Activated naive CD8-positive, alpha-beta T cell treated with anti-CD3 and anti-CD28 coated beads for 36 hours (primary cell): ENCODE results near the gene SLC6A7. TPM values are rescaled to one million over a fixed set of nuclear protein-coding genes. Genes with fewer than 3 reads are reported as not detected.
"Not testable (repeated sequence)": the region's sequence is repeated elsewhere in the genome, so short reads cannot be mapped to it uniquely, and the experiment has no call there.

Experiments used
- DNase-seq: peaks from one replicate; pipeline ENCODE4 v3.0.0; 2021
- H3K27ac Mint-ChIP-seq: one replicate; pipeline ENCODE4 v1.8.0; 2022; ENCODE audit warnings: mild to moderate bottlenecking, moderate library complexity, mixed read lengths
- H3K27me3 Mint-ChIP-seq: one replicate; pipeline ENCODE4 v1.8.0; 2022; ENCODE audit warnings: mild to moderate bottlenecking, mixed read lengths
- H3K36me3 Mint-ChIP-seq: one replicate; pipeline ENCODE4 v1.8.0; 2021; ENCODE audit warnings: mild to moderate bottlenecking, mixed read lengths
- H3K4me1 Mint-ChIP-seq: one replicate; pipeline ENCODE4 v1.8.0; 2021; ENCODE audit warnings: mixed read lengths
- H3K4me3 Mint-ChIP-seq: one replicate; pipeline ENCODE4 v1.8.0; 2022; ENCODE audit warnings: mild to moderate bottlenecking, moderate library complexity, mixed read lengths
- H3K9me3 Mint-ChIP-seq: one replicate; pipeline ENCODE4 v1.8.0; 2022; ENCODE audit warnings: mixed read lengths
- total RNA-seq, 2 experiments: library from RNA; stranded (reverse); gene quantifications; one replicate each; pipeline ENCODE4 v1.2.3, GENCODE V29; 2021

The SLC6A7 gene
- total RNA-seq, 2 experiments from 2014 or later: not detected

GRCh38 chr5:150242251-150242894 lies 52.5 kb downstream of the SLC6A7 start:
- DNase-seq: no peak
- Mint-ChIP-seq H3K4me1 (no peaks in the 10 kb centered on the region), H3K36me3 (no peaks in the 10 kb centered on the region), H3K9me3 (no peaks in the 10 kb centered on the region), H3K27ac (no peak overlapping the region), H3K4me3 (no peak overlapping the region), H3K27me3 (no peaks in the 10 kb centered on the region)

- H3K9me3 Mint-ChIP-seq: no peaks in the 10 kb centered on the region
- no peaks in the 10 kb centered on the region for H3K4me1 Mint-ChIP-seq
- DNase-seq: no peak
- no peaks in the 10 kb centered on the region for H3K36me3 Mint-ChIP-seq
- no peaks in the 10 kb centered on the region for H3K27me3 Mint-ChIP-seq
- no peak overlapping the region for H3K27ac Mint-ChIP-seq
- H3K4me3 Mint-ChIP-seq: no peak overlapping the region
Measured at GRCh38 chr5:150243590-150243989, 53.7 kb downstream of the SLC6A7 start.

- Mint-ChIP-seq H3K27ac (no peak overlapping the region), H3K27me3 (no peaks in the 10 kb centered on the region), H3K36me3 (no peaks in the 10 kb centered on the region), H3K4me1 (no peaks in the 10 kb centered on the region), H3K9me3 (no peaks in the 10 kb centered on the region), H3K4me3 (no peak overlapping the region)
- DNase-seq: no peak
Measured at GRCh38 chr5:150244209-150244608, 54.3 kb downstream of the SLC6A7 start.

- Mint-ChIP-seq H3K27me3 (no peaks in the 10 kb centered on the region), H3K4me3 (no peak overlapping the region), H3K4me1 (no peaks in the 10 kb centered on the region), H3K36me3 (no peaks in the 10 kb centered on the region), H3K9me3 (no peaks in the 10 kb centered on the region), H3K27ac (no peak overlapping the region)
- DNase-seq: no peak
Measured at GRCh38 chr5:150245111-150245789, 55.4 kb downstream of the SLC6A7 start.

GRCh38 chr5:150245808-150246207 lies 55.9 kb downstream of the SLC6A7 start:
- Mint-ChIP-seq H3K27ac (no peak overlapping the region), H3K27me3 (no peaks in the 10 kb centered on the region), H3K4me3 (no peak overlapping the region), H3K4me1 (no peaks in the 10 kb centered on the region), H3K9me3 (no peaks in the 10 kb centered on the region), H3K36me3 (no peaks in the 10 kb centered on the region)
- no peak for DNase-seq

GRCh38 chr5:150246429-150246828 lies 56.6 kb downstream of the SLC6A7 start:
- Mint-ChIP-seq H3K9me3 (no peaks in the 10 kb centered on the region), H3K36me3 (no peaks in the 10 kb centered on the region), H3K4me3 (no peak overlapping the region), H3K27me3 (no peaks in the 10 kb centered on the region), H3K4me1 (no peaks in the 10 kb centered on the region), H3K27ac (no peak overlapping the region)
- no peak for DNase-seq

GRCh38 chr5:150246835-150247234 lies 57.0 kb downstream of the SLC6A7 start:
- DNase-seq: no peak
- H3K27ac Mint-ChIP-seq: no peak overlapping the region

GRCh38 chr5:150247726-150248125 lies 57.9 kb downstream of the SLC6A7 start:
- DNase-seq: no peak
- Mint-ChIP-seq H3K27ac (no peak overlapping the region), H3K36me3 (no peaks in the 10 kb centered on the region), H3K27me3 (no peaks in the 10 kb centered on the region), H3K4me3 (no peak overlapping the region), H3K9me3 (no peaks in the 10 kb centered on the region), H3K4me1 (no peaks in the 10 kb centered on the region)

More at GRCh38 chr5:150246835-150247234, 57.0 kb downstream of the SLC6A7 start:
- Mint-ChIP-seq H3K4me1 (no peaks in the 10 kb centered on the region), H3K27me3 (no peaks in the 10 kb centered on the region), H3K9me3 (no peaks in the 10 kb centered on the region), H3K36me3 (no peaks in the 10 kb centered on the region), H3K4me3 (no peak overlapping the region)

GRCh38 chr5:150248493-150248892 lies 58.6 kb downstream of the SLC6A7 start:
- DNase-seq, H3K36me3 Mint-ChIP-seq, H3K27me3 Mint-ChIP-seq, H3K4me1 Mint-ChIP-seq, H3K27ac Mint-ChIP-seq, H3K4me3 Mint-ChIP-seq, H3K9me3 Mint-ChIP-seq: not testable (repeated sequence)

- Mint-ChIP-seq H3K4me3 (no peak overlapping the region), H3K9me3 (no peaks in the 10 kb centered on the region), H3K27ac (no peak overlapping the region), H3K4me1 (no peaks in the 10 kb centered on the region), H3K27me3 (no peaks in the 10 kb centered on the region), H3K36me3 (no peaks in the 10 kb centered on the region)
- no peak for DNase-seq
Measured at GRCh38 chr5:150248946-150249345, 59.1 kb downstream of the SLC6A7 start.

GRCh38 chr5:150249744-150250143 lies 59.9 kb downstream of the SLC6A7 start:
- no peaks in the 10 kb centered on the region for H3K4me1 Mint-ChIP-seq
- H3K9me3 Mint-ChIP-seq: no peaks in the 10 kb centered on the region
- no peak for DNase-seq
- H3K4me3 Mint-ChIP-seq: no peak overlapping the region
- H3K27me3 Mint-ChIP-seq: no peaks in the 10 kb centered on the region
- H3K27ac Mint-ChIP-seq: no peak overlapping the region
- H3K36me3 Mint-ChIP-seq: no peaks in the 10 kb centered on the region

- Mint-ChIP-seq H3K9me3 (no peaks in the 10 kb centered on the region), H3K4me3 (no peak overlapping the region)
Measured at GRCh38 chr5:150251504-150251903, 61.6 kb downstream of the SLC6A7 start.

GRCh38 chr5:150252489-150252888 lies 62.6 kb downstream of the SLC6A7 start:
- Mint-ChIP-seq H3K36me3 (no peaks in the 10 kb centered on the region), H3K9me3 (no peaks in the 10 kb centered on the region), H3K27ac (no peak overlapping the region), H3K4me3 (no peak overlapping the region), H3K27me3 (no peaks in the 10 kb centered on the region), H3K4me1 (no peaks in the 10 kb centered on the region)
- no peak for DNase-seq

More at GRCh38 chr5:150251504-150251903, 61.6 kb downstream of the SLC6A7 start:
- no peaks in the 10 kb centered on the region for H3K36me3 Mint-ChIP-seq
- no peak overlapping the region for H3K27ac Mint-ChIP-seq
- DNase-seq: no peak
- H3K27me3 Mint-ChIP-seq: no peaks in the 10 kb centered on the region
- no peaks in the 10 kb centered on the region for H3K4me1 Mint-ChIP-seq

GRCh38 chr5:150253416-150254208 lies 63.8 kb downstream of the SLC6A7 start:
- Mint-ChIP-seq H3K4me3 (no peak overlapping the region), H3K4me1 (no peaks in the 10 kb centered on the region), H3K36me3 (no peaks in the 10 kb centered on the region), H3K27ac (no peak overlapping the region), H3K9me3 (no peaks in the 10 kb centered on the region), H3K27me3 (no peaks in the 10 kb centered on the region)
- no peak for DNase-seq

GRCh38 chr5:150254363-150254762 lies 64.5 kb downstream of the SLC6A7 start:
- H3K4me1 Mint-ChIP-seq: no peaks in the 10 kb centered on the region
- no peak overlapping the region for H3K4me3 Mint-ChIP-seq
- H3K36me3 Mint-ChIP-seq: no peaks in the 10 kb centered on the region
- H3K27ac Mint-ChIP-seq: no peak overlapping the region
- H3K9me3 Mint-ChIP-seq: no peaks in the 10 kb centered on the region
- H3K27me3 Mint-ChIP-seq: no peaks in the 10 kb centered on the region
- DNase-seq: no peak
